CD4-positive, alpha-beta T cell treated with Interleukin-6 for 4 hours (primary cell): ENCODE results near the gene ARHGAP28.

Experiments
- DNase-seq: peaks from one replicate; pipeline ENCODE4 v3.0.0-alpha.2; 2020; ENCODE audit warnings: mixed read lengths

The ARHGAP28 gene

GRCh38 chr18:6734726-6735430 lies 5.4 kb downstream of the ARHGAP28 start:
- DNase-seq: no peak

GRCh38 chr18:6737833-6738232 lies 8.3 kb downstream of the ARHGAP28 start:
- no peak for DNase-seq

GRCh38 chr18:6738622-6739021 lies 9.1 kb downstream of the ARHGAP28 start:
- no peak for DNase-seq

GRCh38 chr18:6741232-6741663 lies 11.7 kb downstream of the ARHGAP28 start:
- DNase-seq: no peak

GRCh38 chr18:6741786-6742185 lies 12.3 kb downstream of the ARHGAP28 start:
- no peak for DNase-seq

- DNase-seq: no peak
Observed at GRCh38 chr18:6743999-6744398, 14.5 kb downstream of the ARHGAP28 start.

- no peak for DNase-seq
Observed at GRCh38 chr18:6744816-6745455, 15.4 kb downstream of the ARHGAP28 start.

GRCh38 chr18:6745504-6746031 lies 16.1 kb downstream of the ARHGAP28 start:
- no peak for DNase-seq

- DNase-seq: no peak
Observed at GRCh38 chr18:6746386-6746960, 17.0 kb downstream of the ARHGAP28 start.

- no peak for DNase-seq
Observed at GRCh38 chr18:6747646-6748045, 18.1 kb downstream of the ARHGAP28 start.

GRCh38 chr18:6748241-6748640 lies 18.7 kb downstream of the ARHGAP28 start:
- no peak for DNase-seq

- no peak for DNase-seq
Observed at GRCh38 chr18:6750411-6750810, 20.9 kb downstream of the ARHGAP28 start.

GRCh38 chr18:6751222-6751621 lies 21.7 kb downstream of the ARHGAP28 start:
- no peak for DNase-seq

- DNase-seq: no peak
Observed at GRCh38 chr18:6752202-6752860, 22.8 kb downstream of the ARHGAP28 start.

- DNase-seq: no peak
Observed at GRCh38 chr18:6755107-6755506, 25.6 kb downstream of the ARHGAP28 start.

- no peak for DNase-seq
Observed at GRCh38 chr18:6757931-6758330, 28.4 kb downstream of the ARHGAP28 start.

GRCh38 chr18:6759579-6759978 lies 30.1 kb downstream of the ARHGAP28 start:
- no peak for DNase-seq

- DNase-seq: no peak
Observed at GRCh38 chr18:6763524-6763923, 34.0 kb downstream of the ARHGAP28 start.

GRCh38 chr18:6764382-6764781 lies 34.9 kb downstream of the ARHGAP28 start:
- no peak for DNase-seq

GRCh38 chr18:6773777-6774176 lies 44.3 kb downstream of the ARHGAP28 start:
- DNase-seq: no peak

GRCh38 chr18:6775237-6775636 lies 45.7 kb downstream of the ARHGAP28 start:
- no peak for DNase-seq

- DNase-seq: no peak
Observed at GRCh38 chr18:6775702-6776101, 46.2 kb downstream of the ARHGAP28 start.

- no peak for DNase-seq
Observed at GRCh38 chr18:6776188-6776587, 46.7 kb downstream of the ARHGAP28 start.
